Mesothelial cell of epicardium (in vitro differentiated cells): ENCODE measurements around the gene SLCO2A1. TPM values are rescaled to one million over a fixed set of nuclear protein-coding genes. Genes with fewer than 3 reads are reported as not detected.
A peak's percentile ranks its signal among the peaks of the same experiment; 100 is the strongest.

Source experiments
- DNase-seq, 2 experiments: peaks; one replicate each; pipeline ENCODE4 v3.0.0; 2021; ENCODE audit warnings: low spot score in 2 of 2; ENCODE audit not compliant: unreplicated experiment in 2 of 2
- H3K27ac Mint-ChIP-seq: 2 replicates; pipeline ENCODE4 v1.8.0; 2021; ENCODE audit warnings: mixed read lengths
- H3K27me3 Mint-ChIP-seq: 2 replicates; pipeline ENCODE4 v1.8.0; 2021; ENCODE audit warnings: low read depth, mixed read lengths
- H3K36me3 Mint-ChIP-seq: 2 replicates; pipeline ENCODE4 v1.8.0; 2021; ENCODE audit warnings: mixed read lengths
- H3K4me1 Mint-ChIP-seq: 2 replicates; pipeline ENCODE4 v1.8.0; 2021; ENCODE audit warnings: mixed read lengths
- H3K4me3 Mint-ChIP-seq: 2 replicates; pipeline ENCODE4 v1.8.0; 2021; ENCODE audit warnings: mild to moderate bottlenecking, moderate library complexity, mixed read lengths
- H3K9me3 Mint-ChIP-seq: 2 replicates; pipeline ENCODE4 v1.8.0; 2021; ENCODE audit warnings: mixed read lengths
- CTCF ChIP-seq: fragments of 200-600 bp; sonication (generic); IDR thresholded peaks from one replicate; pipeline ENCODE4 v1.5.0; 2021; ENCODE audit warnings: antibody characterized with exemption; ENCODE audit not compliant: unreplicated experiment
- total RNA-seq: library from RNA; stranded (reverse); gene quantifications from 3 replicates; pipeline ENCODE4 v1.2.1, GENCODE V29; 2021

Gene SLCO2A1
- total RNA-seq, 1 donor from 2014 or later: 24.1 TPM

GRCh38 chr3:133928903-133929607 lies 100.7 kb downstream of the SLCO2A1 start:
- no peak for TF ChIP-seq CTCF
- Mint-ChIP-seq H3K4me1 (peaks cover 5% of the 10 kb centered on the region), H3K27me3 (peaks cover 28% of the 10 kb centered on the region), H3K36me3 (no peaks in the 10 kb centered on the region), H3K4me3 (peak overlapping the region; percentile 33), H3K27ac (no peak overlapping the region), H3K9me3 (no peaks in the 10 kb centered on the region)
- no peak for DNase-seq

GRCh38 chr3:133928136-133928893 lies 101.4 kb downstream of the SLCO2A1 start:
- H3K4me1 Mint-ChIP-seq: peaks cover 5% of the 10 kb centered on the region
- no peak overlapping the region for H3K27ac Mint-ChIP-seq
- no peaks in the 10 kb centered on the region for H3K9me3 Mint-ChIP-seq
- H3K27me3 Mint-ChIP-seq: peaks cover 28% of the 10 kb centered on the region
- peak overlapping the region; percentile 61 for H3K4me3 Mint-ChIP-seq
- H3K36me3 Mint-ChIP-seq: no peaks in the 10 kb centered on the region
- no peak for DNase-seq
- no peak for TF ChIP-seq CTCF

- TF ChIP-seq CTCF: peak; percentile 82
- peak; percentile 75 to 83 for DNase-seq
- Mint-ChIP-seq H3K36me3 (no peaks in the 10 kb centered on the region), H3K27ac (no peak overlapping the region), H3K4me1 (peaks cover 5% of the 10 kb centered on the region), H3K27me3 (peaks cover 28% of the 10 kb centered on the region), H3K4me3 (peak overlapping the region; percentile 72), H3K9me3 (no peaks in the 10 kb centered on the region)
Measured at GRCh38 chr3:133927540-133928066, 102.1 kb downstream of the SLCO2A1 start.

- no peak for TF ChIP-seq CTCF
- Mint-ChIP-seq H3K9me3 (peaks cover 3% of the 10 kb centered on the region), H3K36me3 (no peaks in the 10 kb centered on the region), H3K4me3 (peak overlapping the region; percentile 72), H3K27me3 (peaks cover 28% of the 10 kb centered on the region), H3K27ac (no peak overlapping the region), H3K4me1 (peaks cover 5% of the 10 kb centered on the region)
- no peak for DNase-seq
Measured at GRCh38 chr3:133926736-133927539, 102.8 kb downstream of the SLCO2A1 start.

- TF ChIP-seq CTCF: no peak
- Mint-ChIP-seq H3K4me3 (peak overlapping the region; percentile 43), H3K36me3 (no peaks in the 10 kb centered on the region), H3K27me3 (peaks cover 28% of the 10 kb centered on the region), H3K4me1 (peaks cover 5% of the 10 kb centered on the region), H3K9me3 (peaks cover 3% of the 10 kb centered on the region), H3K27ac (no peak overlapping the region)
- no peak for DNase-seq
Measured at GRCh38 chr3:133925960-133926735, 103.6 kb downstream of the SLCO2A1 start.
